Thyroid gland (tissue), 4 donors: ENCODE data around the gene HOXA7.

Experiments used
- POLR2A ChIP-seq, 2 donors: fragments of 450-650 bp; IDR thresholded peaks; one replicate each; pipeline ENCODE4 v1.6.1; 2017; ENCODE audit warnings: antibody characterized with exemption in 2 of 2, mild to moderate bottlenecking in 2 of 2, moderate library complexity in 1 of 2
- TF ChIP-seq, protein P1 (sequence below), 6 experiments: fragments of 200-600 bp in 3 of 6; fragments of 450-650 bp in 3 of 6; sonication (generic) in 3 of 6; IDR thresholded peaks; one replicate each; pipeline ENCODE4 v1.5.1; 2016 to 2019; ENCODE audit warnings: antibody characterized with exemption in 6 of 6, mild to moderate bottlenecking in 2 of 6, inconsistent platforms in 1 of 6, moderate library complexity in 1 of 6

DNA sequence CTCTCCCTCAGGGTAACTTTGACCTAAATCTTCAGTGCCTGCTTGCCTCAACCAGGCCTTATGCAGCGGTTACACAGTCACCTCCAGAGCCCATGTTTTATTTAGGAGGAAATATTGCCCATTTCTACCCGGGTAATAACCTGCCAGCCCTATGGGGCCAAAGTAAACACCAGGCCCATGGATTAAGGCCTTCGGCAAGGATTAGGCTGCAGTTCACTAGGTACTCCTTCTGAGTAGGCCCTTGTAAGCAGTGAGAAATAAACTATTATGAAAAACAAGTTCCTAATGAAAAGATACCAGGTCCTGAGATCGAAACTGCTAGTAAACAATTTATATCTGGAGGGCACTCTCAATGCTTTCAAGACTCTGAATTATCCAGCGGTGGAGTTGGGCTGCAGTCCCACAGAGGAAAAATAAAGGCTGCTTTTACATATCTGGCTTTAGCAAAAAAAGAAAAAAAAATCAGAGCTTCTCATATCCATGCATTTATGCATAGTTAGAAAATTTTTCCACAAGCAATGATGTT is 21.4 kb upstream of the HOXA7 start:
- TF ChIP-seq, protein P1, sequence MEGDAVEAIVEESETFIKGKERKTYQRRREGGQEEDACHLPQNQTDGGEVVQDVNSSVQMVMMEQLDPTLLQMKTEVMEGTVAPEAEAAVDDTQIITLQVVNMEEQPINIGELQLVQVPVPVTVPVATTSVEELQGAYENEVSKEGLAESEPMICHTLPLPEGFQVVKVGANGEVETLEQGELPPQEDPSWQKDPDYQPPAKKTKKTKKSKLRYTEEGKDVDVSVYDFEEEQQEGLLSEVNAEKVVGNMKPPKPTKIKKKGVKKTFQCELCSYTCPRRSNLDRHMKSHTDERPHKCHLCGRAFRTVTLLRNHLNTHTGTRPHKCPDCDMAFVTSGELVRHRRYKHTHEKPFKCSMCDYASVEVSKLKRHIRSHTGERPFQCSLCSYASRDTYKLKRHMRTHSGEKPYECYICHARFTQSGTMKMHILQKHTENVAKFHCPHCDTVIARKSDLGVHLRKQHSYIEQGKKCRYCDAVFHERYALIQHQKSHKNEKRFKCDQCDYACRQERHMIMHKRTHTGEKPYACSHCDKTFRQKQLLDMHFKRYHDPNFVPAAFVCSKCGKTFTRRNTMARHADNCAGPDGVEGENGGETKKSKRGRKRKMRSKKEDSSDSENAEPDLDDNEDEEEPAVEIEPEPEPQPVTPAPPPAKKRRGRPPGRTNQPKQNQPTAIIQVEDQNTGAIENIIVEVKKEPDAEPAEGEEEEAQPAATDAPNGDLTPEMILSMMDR (IDR thresholded peaks at IDR 0.05): no peak
- no peak for TF ChIP-seq POLR2A (IDR thresholded peaks at IDR 0.05)
